ENCODE results near the gene TENM4.

TENM4 gene

DNA sequence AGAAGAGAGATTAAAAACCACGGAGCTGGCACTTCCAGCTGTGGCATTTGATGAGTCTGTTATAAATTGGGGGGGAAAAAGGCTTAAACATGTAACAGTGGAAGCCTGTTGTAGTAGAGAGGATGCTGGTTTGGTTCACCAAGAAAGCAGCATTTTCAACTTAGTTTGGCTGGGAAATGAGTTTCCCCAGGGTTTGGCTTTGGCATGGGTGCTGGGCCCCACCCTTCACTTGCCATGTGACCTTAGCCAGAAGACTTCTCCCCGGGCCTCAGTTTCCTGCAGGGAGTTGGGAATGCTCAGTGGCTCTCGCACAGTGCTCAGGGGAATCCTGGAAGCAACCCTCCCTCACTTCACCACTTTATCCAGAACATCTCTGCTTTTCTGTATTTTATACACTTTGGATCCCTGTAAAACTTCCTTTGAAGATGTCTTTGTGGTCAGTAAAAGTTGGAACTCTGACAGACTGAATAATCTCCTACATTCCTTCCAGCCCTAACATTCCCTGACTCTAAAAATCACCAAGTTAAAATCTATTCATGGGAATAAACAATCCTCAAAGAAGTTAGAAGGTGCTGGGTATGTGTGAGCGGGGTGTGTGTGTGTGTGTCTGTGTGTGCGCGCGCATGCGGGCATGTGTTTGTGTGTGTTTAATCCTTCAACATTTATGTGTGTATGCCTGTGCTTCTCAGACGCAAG, 166.0 kb downstream of the TENM4 start:
- no peak for TF ChIP-seq JUND (IDR thresholded peaks at IDR 0.05; ENCODE audit: low read depth)
- DNase-seq (ENCODE audit: low read depth in 1 of 2, low spot score in 1 of 2): no peak
- in situ Hi-C loops (cut with HindIII; ENCODE audit: low pct_unique_long_range_greater_than_20kb, low sequenced_read_pairs): no loop called here

DNA sequence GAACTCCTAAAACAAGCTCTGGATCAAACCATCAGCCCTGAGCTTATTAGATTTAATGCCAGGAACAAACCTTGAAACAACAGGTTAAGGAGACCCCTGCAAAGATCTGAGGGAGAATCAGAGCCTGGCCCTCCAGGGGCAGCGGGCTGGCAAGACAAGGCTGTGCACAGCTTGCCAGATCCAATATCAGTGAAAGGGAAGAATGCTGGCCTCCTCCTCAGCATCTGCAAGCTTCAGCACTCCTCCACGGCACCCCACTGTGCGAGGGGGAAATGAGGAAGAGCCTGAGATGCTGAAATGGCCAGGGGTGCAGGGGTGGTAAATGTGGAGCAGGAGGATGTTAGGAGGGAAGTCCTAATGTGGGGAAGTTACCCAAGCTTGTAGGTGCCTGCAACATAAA, 167.0 kb downstream of the TENM4 start:
- DNase-seq (ENCODE audit: low read depth in 1 of 2, low spot score in 1 of 2): no peak
- TF ChIP-seq JUND (IDR thresholded peaks at IDR 0.05; ENCODE audit: low read depth): no peak
- in situ Hi-C loops (cut with HindIII; ENCODE audit: low pct_unique_long_range_greater_than_20kb, low sequenced_read_pairs): no loop called here

DNA sequence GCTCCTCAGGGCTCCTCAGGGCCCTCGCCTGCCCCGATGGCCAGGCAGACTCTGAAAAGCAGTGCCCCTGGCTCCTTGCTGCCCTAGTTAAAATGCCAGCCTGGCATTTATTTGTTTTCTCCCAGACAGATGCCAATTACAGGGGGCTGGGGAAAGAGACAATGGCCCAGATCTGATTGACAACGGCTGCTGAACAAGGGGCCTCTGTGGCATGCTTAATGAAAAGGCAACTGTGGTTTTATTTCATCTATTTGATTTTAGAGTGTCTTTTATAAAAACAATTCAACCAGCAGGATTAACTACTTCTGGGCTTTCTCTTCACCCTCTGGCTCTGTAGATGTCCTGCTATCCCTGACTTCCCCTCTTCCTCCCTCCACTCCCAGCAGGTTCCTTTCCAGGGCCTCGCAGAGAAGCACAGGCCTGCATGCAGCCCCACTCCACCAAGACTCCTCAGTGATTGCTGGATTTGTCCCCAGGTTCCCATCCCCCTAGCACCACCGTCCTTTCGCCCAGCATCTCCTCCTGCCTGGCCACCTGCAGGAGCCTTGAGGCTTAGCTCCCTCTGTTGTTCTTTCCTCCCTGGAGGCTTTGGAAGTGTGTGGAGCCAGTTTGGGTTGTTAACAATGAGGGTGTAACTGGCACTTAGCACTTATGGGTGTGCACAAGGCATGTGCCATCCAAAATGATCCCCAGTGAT, 171.1 kb downstream of the TENM4 start:
- no peak for TF ChIP-seq JUND (IDR thresholded peaks at IDR 0.05; ENCODE audit: low read depth)
- in situ Hi-C loops (cut with HindIII; ENCODE audit: low pct_unique_long_range_greater_than_20kb, low sequenced_read_pairs): no loop called here
- DNase-seq (ENCODE audit: low read depth in 1 of 2, low spot score in 1 of 2): peak in 1 of 2 experiments; percentile 16

DNA sequence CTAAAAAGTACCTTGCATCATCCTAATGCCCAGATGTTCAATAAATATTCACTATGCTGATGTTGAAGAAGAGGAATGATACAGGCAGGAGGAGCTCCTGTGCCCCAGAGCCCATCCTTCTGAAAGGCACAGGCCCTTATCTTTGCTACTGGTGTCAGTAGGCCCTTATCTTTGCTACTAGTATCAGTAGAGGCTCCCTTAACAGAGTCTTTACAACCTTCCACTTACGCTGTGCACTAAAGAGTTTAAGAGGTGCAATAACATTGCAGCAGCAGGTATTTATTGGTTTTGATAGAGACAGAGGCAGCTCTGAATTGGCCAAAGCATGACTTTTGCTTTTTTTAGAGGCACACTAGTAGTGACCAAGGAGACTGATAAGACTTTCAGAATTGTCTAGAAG, 174.4 kb downstream of the TENM4 start:
- no peak for TF ChIP-seq JUND (IDR thresholded peaks at IDR 0.05; ENCODE audit: low read depth)
- in situ Hi-C loops (cut with HindIII; ENCODE audit: low pct_unique_long_range_greater_than_20kb, low sequenced_read_pairs): no loop called here
- DNase-seq (ENCODE audit: low read depth in 1 of 2, low spot score in 1 of 2): no peak

DNA sequence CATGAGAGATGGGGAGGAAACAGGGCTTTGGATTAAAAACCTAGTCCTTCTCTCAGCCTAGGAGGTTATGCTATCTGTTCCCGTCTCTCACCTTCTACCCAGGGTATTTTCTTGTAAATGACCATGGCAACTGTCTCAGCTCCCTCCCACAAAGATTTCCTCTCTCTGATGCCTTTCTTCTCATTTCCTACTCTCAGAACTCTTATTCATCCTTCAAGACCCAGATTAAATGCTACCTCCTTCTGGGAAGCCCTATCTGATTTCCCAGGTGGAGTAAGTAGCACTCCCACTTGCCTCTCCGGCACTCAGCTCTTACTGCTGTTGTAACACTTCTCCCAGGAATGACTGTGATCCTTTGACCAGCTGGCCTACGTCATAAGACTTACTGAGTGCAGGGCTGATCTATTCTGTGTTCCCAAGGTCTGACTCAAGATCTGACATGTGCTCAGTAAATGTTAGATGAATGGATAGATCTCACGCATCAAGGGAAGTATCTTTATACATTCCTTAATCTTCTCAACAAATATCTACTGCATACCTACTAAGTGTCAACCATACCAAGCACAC, 175.0 kb downstream of the TENM4 start:
- DNase-seq (ENCODE audit: low read depth in 1 of 2, low spot score in 1 of 2): no peak
- no peak for TF ChIP-seq JUND (IDR thresholded peaks at IDR 0.05; ENCODE audit: low read depth)
- in situ Hi-C loops (cut with HindIII; ENCODE audit: low pct_unique_long_range_greater_than_20kb, low sequenced_read_pairs): no loop called here

DNA sequence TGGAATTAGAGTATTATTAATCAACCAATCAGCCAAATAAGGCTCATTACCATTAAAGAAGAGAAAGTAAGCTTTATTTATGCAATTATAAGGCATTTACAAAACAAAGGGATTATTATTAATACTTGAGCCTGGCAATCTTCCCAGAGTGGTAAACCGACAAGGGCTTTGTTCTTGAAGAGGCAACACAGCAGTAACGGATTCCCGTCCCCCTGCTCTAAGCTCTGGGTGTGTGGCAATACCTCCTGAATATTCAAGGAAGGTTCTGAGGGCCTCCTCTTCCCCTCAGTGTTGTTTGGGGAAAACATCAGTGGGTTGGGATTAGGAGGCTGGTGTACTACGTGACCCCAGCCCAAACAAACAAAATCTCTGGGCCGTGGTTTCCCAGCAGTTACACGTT, 176.5 kb downstream of the TENM4 start:
- no peak for DNase-seq (ENCODE audit: low read depth in 1 of 2, low spot score in 1 of 2)
- in situ Hi-C loops (cut with HindIII; ENCODE audit: low pct_unique_long_range_greater_than_20kb, low sequenced_read_pairs): no loop called here
- no peak for TF ChIP-seq JUND (IDR thresholded peaks at IDR 0.05; ENCODE audit: low read depth)

DNA sequence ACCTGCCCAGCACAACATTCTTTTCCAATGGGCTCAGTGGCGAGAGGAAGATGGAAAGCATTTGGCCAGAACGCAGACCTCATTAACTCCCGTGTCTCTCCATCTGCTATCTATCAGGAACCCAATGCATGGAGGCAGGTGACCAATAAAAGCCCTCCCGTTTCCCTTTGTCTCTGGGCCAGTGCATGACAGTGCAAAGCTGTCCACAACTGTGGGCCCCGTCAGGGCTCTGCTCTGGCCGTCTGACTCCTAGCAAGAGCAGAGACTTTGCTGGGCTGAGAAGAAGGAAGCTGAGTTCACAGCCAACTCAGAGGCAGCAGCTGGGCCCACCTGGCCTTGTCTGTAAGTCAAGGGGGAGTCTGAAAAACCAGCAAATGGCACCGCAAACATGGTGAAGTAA, 177.8 kb downstream of the TENM4 start:
- no peak for DNase-seq (ENCODE audit: low read depth in 1 of 2, low spot score in 1 of 2)
- no peak for TF ChIP-seq JUND (IDR thresholded peaks at IDR 0.05; ENCODE audit: low read depth)

DNA sequence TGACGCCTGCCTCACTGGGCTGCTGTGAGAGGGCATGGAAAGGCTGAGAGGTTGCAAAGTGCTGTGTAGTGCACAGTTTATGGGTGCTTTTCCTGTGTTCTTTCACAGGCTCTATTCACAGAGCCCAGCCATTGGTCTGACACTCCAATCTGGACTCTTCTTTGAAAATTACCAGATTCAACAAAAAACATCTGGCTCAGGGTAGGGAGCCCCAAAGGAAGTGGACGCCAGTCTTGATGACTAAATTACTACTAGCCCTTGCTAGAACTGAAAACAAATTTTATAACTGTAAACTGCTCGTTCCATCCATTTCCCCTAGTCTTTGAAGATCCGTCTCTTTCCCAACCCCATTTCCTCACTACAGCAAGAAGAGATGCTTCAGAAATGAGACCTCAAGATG, 178.6 kb downstream of the TENM4 start:
- DNase-seq (ENCODE audit: low read depth in 1 of 2, low spot score in 1 of 2): no peak
- in situ Hi-C loops (cut with HindIII; ENCODE audit: low pct_unique_long_range_greater_than_20kb, low sequenced_read_pairs): no loop called here
- no peak for TF ChIP-seq JUND (IDR thresholded peaks at IDR 0.05; ENCODE audit: low read depth)

More for the DNA sequence above, 177.8 kb downstream of the TENM4 start:
- in situ Hi-C loops (cut with HindIII; ENCODE audit: low pct_unique_long_range_greater_than_20kb, low sequenced_read_pairs): no loop called here

DNA sequence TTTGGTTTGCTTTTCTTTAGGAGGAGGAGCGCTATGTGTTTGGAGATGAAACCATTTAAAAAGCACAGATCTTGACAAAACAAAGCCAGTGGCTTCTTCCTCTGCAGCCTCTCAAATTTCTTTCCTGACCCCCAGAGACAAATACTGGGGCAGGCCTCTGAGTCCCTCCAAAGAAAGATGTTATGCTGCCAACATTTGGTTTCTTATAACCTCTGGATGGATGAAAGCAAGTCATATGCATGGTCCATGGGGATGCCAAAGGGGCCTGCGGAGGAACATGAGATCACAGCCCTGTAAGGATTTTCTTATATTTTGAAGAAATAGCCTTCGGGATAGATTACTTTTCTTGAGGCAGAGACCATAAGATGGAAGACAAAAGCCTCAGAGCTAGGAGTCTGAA, 179.1 kb downstream of the TENM4 start:
- TF ChIP-seq JUND (IDR thresholded peaks at IDR 0.05; ENCODE audit: low read depth): no peak
- in situ Hi-C loops (cut with HindIII; ENCODE audit: low pct_unique_long_range_greater_than_20kb, low sequenced_read_pairs): no loop called here
- no peak for DNase-seq (ENCODE audit: low read depth in 1 of 2, low spot score in 1 of 2)

DNA sequence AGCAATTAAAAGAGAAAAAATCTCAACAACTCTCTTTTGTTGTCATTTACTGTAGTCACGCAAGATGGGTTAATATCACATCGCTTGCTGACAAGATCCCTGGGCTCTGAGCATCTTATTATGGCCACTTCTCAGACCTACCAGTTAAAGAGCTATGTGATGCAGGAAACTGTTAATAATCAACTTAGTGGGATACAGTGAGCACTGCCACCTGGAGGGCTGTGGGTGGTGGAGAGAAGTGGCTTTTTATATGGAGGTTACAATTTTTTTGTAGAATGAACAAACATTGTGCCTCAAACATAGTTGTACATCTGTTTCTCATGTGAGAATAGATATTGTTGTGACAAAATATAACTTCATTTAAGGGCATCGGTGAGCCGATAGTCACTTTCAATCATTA, 181.0 kb downstream of the TENM4 start:
- TF ChIP-seq JUND (IDR thresholded peaks at IDR 0.05; ENCODE audit: low read depth): no peak
- in situ Hi-C loops (cut with HindIII; ENCODE audit: low pct_unique_long_range_greater_than_20kb, low sequenced_read_pairs): no loop called here
- DNase-seq (ENCODE audit: low read depth in 1 of 2, low spot score in 1 of 2): no peak

DNA sequence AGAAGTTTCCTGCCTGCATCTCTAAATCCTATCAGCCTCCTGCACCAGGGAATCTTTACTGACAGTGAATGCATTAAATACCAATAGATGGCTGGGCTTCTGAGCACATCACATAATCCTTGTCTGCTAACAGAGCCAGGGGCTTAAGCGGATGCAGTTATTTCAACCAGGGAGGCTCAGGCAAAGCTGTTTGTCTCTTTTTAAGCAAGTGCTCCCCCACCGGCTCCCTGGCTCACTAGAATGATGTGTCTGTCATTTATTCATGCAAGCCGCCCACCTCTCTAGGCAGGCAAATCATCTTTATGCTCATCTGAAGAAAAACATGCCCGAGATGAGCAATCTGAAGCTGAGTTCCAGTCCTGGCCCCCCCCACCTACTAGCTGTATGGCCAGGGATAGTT, 182.3 kb downstream of the TENM4 start:
- in situ Hi-C loops (cut with HindIII; ENCODE audit: low pct_unique_long_range_greater_than_20kb, low sequenced_read_pairs): no loop called here
- TF ChIP-seq JUND (IDR thresholded peaks at IDR 0.05; ENCODE audit: low read depth): no peak

DNA sequence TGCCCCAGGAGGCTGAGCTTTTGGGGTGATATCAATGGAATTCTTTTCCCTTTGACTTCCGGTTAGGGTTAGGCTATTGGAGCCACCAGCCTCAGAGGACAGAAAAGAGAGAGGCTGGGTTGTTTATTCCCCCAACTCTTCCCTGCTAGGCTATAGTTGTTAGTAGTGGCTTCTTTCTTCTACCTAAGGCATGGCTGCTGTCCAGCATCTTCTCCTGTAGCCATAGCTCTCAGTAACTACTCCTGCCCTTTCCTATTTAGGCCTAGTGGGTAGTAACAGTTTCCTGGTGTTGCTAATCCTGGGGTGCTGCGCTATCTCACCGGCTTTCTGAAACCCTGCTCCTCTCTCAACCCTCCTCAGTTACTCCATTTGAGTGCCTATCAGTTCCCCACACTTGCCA, 184.9 kb downstream of the TENM4 start:
- no peak for DNase-seq (ENCODE audit: low read depth in 1 of 2, low spot score in 1 of 2)
- no peak for TF ChIP-seq JUND (IDR thresholded peaks at IDR 0.05; ENCODE audit: low read depth)
- in situ Hi-C loops (cut with HindIII; ENCODE audit: low pct_unique_long_range_greater_than_20kb, low sequenced_read_pairs): no loop called here

More for the DNA sequence above, 182.3 kb downstream of the TENM4 start:
- no peak for DNase-seq (ENCODE audit: low read depth in 1 of 2, low spot score in 1 of 2)

DNA sequence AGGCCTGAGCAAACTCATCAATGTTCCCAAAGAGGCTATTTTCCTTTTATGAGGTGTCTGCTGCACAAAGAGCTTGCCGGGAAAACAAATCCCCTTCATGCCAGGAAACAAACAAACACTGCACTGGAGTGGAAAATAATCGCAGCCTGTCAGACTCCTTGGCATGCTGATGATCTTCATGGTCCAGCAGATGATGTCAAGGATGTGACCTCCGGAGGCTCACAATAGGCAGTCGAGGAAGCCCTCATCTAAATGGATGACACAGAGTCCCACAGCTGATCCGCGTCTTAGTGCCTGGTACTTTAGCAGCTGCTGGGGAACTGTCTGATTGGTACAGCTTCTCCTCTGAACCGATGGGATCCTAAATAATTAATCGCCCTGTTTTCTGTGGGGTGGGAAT, 187.6 kb downstream of the TENM4 start:
- TF ChIP-seq JUND (IDR thresholded peaks at IDR 0.05; ENCODE audit: low read depth): no peak
- no peak for DNase-seq (ENCODE audit: low read depth in 1 of 2, low spot score in 1 of 2)
- in situ Hi-C loops (cut with HindIII; ENCODE audit: low pct_unique_long_range_greater_than_20kb, low sequenced_read_pairs): no loop called here

Data from T47D (cell line).